Colon (tissue), 2 donors: ENCODE results near the gene PPIE.
"Not testable (repeated sequence)": the region's sequence is repeated elsewhere in the genome, so short reads cannot be mapped to it uniquely, and the experiment has no call there.

ENCODE experiments used
- FAIRE-seq: peaks from 2 replicates; lab custom pipeline; 2012; peaks lifted over from hg19 to GRCh38; lab: Jason Lieb, UNC
- donor health status: control.
- donor health status: control.

PPIE gene

GRCh38 chr1:39777896-39778295 lies 39.2 kb downstream of the PPIE start:
- FAIRE-seq: not testable (repeated sequence)

DNA sequence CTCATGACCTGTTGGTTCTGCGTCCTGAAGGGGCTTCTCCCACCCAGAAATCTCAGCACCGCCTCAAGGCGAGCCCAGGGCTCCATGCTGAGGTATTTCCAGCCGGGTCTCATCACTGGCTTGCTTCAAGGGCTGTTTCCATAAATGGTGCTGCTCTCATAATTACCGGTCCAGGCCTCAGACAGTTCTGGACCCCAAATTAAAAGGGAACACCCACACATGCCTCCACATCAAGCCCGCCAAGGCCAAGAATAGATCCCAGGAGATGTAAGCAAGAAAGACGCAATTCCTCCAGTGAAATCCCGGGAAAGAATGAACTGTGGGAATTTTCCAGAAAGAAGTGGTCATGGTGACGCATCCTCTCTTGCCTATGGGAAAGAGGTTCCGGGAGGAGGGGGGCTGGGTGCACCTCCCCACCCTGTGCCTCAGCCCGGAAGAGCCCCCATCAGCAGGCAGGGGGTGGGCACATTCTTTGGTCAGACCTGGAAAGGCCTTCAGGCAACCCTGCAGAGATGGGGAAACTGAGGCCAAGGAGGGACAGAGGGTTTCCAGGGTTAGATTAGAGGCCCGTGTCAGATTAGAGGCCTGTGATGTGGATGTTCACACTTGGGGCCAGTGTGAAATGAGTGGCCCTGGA lies 39.9 kb downstream of the PPIE start:
- not testable (repeated sequence) for FAIRE-seq

DNA sequence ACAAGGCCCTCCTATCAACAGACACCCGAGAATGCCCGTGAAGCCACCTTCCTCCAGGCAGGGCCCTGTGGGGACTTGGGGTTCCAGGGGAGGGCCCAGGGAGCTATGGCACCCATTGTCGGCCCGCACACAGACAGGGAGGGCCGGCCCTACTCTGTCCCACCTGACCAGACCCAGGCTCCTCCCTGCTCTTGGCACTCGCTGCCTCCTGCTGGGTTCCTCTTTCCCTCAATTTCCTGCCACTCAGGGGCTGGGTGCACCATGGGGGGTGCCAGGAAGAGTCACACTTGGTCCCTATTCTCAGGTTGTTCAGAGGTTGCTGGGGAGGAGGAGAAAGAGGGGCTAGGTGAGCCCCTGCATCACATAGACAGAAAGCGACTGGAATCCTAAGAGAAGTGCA lies 40.5 kb downstream of the PPIE start:
- FAIRE-seq: no peak

- FAIRE-seq: no peak
Measured at GRCh38 chr1:39779821-39780220, 41.1 kb downstream of the PPIE start.

DNA sequence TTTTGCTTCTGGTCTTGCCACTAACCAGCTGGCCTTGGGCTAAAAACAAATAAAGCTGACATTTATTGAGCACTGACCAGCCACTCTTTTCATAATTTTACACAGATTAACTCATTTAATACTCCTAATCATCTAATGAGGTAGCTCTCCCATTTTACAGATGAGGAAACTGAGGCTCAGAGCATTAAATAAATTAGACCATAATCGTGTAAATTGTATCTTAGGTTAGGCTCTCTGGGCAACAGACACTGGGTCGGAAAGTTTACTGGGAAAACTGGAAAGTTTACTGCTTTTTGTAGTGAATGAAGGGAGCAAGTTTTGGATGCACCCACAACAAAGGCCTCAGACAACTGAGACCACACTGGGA lies 42.6 kb downstream of the PPIE start:
- no peak for FAIRE-seq

DNA sequence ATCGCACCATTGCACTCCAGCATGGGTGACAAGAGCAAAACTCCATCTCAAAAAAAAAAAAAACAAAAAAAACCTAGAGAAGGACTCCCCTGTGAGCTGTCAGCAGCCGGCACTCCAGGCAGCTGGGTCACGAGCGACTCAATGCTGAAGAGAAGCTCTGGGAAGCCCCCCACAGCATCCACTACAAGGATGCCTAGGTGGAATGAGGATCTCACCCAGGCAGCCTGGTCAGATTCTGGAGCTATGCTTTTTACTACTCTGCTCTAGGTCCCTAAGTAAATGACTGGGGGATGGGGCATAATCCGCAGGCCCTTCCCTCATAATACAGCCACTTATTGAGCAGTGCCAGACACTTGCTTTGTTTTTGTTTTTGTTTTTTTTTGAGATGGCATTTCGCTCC lies 43.4 kb downstream of the PPIE start:
- no peak for FAIRE-seq

DNA sequence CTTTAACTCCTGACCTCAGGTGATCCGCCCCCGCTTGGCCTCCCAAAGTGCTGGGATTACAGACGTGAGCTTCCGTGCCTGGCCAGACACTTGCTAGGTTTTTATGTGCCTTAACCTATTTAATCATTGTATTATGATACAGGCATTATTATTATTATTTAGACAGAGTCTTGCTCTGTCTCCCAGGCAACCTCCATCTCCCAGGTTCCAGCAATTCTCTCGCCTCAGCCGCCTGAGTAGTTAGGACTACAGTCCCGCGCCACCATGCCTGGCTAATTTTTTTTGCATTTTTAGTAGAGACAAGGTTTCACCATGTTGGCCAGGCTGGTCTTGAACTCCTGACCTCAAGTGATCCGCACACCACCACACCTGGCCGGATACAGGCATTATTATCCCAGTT lies 44.0 kb downstream of the PPIE start:
- FAIRE-seq: not testable (repeated sequence)

DNA sequence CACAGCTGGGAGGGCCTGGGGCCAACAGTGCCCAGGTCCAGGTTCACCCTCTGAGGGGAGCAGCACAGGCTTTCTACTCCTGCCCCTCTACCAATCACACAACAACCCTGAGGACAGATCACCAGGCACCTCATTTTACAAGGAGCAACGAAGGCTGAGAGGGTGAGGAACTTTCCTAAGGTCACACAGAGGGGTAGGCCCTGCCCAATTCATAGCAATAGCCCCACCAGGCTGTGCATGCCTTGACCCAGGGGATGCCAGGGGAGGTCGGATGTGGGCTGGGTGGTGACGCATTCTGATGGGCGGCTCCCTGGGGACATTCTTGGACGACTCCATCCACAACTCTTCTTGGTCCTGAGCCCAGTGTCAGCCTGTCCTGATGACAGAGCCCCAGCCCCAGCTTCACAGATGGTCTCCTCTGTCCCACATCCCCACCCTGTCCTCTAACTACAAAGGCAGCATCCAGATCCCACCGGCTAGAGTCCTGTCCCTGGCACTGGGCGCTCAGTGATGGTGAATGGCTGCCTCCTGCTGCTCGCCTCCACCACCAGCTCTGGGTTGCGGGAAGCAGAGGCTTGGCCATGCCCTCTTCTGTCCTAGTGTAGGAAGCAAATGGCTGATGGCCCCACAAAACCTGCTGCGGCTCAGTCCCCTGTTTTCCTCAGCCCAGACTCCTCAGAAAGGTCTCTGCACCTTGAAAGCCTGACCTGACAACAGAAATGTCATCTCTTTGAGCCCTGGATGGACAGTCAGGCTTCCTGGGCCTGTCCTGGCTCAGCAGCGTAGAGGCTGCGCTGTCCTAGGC lies 47.8 kb downstream of the PPIE start:
- not testable (repeated sequence) for FAIRE-seq

- FAIRE-seq: not testable (repeated sequence)
Measured at GRCh38 chr1:39787108-39787375, 48.4 kb downstream of the PPIE start.

DNA sequence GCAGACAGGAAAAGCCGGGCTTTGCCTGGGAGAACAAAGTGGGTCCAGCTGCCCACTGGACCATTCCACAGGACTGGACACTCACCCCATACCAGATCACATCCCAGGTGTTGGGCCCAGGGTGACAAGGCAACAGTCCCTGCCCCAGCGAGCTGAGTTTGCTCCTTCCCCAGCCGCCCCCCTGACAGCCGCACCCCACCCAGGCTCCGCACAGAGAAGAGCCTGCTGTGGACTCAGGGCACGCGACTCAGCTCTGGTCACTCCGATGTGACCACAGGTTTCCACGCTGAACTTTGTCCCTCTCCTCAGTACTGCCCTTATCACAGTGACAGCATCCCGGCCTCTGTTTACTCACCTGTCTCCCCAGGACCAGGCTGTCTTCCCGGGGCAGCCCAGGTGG lies 48.8 kb downstream of the PPIE start:
- no peak for FAIRE-seq

DNA sequence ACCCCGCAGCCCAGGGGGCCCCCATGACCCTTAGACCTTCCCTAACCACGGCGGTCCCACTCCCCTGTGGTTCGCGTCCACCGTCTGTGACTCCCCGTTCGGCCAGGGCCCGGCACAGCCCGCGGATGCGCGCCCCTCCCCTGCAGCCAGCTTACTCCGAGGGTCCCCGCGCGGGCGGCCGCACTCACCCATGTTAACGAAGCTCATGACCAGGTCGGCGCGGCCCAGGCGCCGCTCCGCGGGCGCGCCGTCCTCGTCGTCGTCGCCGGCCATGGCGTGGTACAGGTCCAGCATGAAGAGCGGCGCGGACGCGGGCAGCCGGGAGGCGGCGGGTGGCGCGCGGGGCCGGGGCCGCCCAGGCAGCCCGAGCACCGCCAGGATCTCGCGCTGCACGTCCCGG lies 49.3 kb downstream of the PPIE start:
- FAIRE-seq: not testable (repeated sequence)

- FAIRE-seq: no peak
Measured at GRCh38 chr1:39788426-39788757, 49.7 kb downstream of the PPIE start.

- FAIRE-seq: no peak
Measured at GRCh38 chr1:39788758-39789570, 50.3 kb downstream of the PPIE start, which contains the start of gene BMP8B. TSS of gene BMP8B (minus strand) at chr1:39788865. CDS start at chr1:39788485, 380 bp downstream.

DNA sequence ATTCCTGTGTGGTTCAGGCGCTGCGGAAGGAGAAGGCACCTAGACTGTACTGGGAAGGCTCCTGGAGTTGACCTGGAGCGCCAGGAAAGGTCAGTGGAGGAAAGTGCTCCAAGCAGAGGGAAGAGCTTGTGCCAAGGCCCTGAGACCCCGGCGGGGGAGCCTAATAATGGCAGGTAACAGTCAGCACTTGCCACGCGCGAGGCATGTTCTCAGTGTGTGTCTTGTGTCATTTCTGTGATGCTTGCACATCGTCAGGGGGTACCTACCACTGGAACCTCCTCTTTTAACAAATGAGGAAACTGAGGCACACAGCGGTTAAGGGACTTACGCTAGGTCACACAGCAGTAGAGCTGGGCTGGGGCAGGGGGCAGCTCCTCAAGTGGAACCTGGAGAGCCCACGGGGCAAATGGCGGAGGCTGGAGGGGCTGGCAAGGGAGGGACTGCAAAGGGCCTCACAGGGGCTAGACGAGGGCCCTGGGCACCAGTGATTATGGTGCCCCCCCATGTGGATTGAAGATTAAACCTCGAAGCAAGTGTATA lies 51.0 kb downstream of the PPIE start:
- no peak for FAIRE-seq

GRCh38 chr1:39791838-39792237 lies 53.2 kb downstream of the PPIE start:
- FAIRE-seq: no peak

DNA sequence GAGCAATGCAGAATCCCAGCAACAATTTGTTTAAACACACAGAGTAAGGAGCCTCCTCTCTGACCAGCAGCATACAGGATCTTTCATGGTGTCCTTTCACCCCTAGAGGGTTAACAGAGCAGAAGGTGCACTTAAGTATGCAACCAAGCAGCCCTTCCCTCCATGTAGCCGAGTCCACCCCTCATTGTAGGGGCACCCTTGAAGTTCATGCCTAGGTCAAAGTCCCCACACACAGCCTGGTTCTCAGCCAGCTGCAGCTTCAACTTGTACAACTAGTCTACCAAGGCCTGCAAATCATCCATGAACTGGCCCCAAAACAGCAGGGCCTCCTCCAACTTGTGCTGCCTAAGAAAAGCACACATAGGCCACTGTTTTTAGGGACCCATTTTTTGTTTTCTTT lies 57.0 kb downstream of the PPIE start:
- FAIRE-seq: no peak

DNA sequence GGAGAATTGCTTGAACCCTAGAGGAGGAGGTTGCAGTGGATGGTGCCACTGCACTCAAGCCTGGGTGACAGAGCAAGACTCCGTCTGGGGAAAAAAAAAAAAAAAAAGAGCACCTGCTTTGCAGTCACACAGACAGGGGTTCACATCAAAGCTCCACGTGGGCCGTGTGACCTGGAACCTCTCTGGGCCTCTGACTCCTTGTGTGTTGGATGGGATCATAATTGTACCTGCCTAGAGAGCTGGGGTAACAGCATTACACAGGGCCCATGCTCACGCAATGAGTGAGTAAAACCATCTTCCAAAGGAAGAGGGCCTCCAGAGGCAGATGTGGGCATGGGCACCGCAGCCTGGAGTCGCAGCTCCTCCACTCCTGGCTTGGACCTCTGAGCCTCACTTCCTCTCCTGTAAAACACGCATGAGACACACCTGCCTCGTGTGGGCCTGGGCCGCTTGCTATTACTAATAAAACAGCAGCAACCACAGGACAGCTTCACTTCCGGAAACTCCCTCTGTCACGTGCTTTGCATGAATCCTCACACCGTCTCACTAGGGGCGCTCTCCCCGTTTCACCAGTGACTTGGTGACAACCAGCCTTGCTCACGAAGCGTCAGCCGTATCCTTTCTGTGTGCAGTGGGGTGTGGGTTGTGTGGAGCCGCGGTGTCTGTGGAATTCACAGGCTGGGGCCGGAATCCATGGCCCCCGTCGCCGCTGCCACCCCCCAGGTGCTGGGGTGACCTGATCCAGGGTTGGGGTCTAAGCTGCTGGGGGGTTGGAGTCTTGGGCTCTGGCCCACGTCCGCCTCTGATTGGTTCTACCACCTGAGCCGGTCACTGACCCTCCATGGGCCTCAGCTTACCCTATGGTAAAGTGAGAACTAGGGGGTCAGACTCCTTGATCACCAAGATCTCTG lies 60.4 kb downstream of the PPIE start:
- FAIRE-seq: not testable (repeated sequence)

GRCh38 chr1:39799770-39800470 lies 61.2 kb downstream of the PPIE start:
- FAIRE-seq: no peak

- FAIRE-seq: no peak
Measured at GRCh38 chr1:39800471-39800835, 61.8 kb downstream of the PPIE start.

- no peak for FAIRE-seq
Measured at GRCh38 chr1:39802496-39803260, 64.0 kb downstream of the PPIE start.

DNA sequence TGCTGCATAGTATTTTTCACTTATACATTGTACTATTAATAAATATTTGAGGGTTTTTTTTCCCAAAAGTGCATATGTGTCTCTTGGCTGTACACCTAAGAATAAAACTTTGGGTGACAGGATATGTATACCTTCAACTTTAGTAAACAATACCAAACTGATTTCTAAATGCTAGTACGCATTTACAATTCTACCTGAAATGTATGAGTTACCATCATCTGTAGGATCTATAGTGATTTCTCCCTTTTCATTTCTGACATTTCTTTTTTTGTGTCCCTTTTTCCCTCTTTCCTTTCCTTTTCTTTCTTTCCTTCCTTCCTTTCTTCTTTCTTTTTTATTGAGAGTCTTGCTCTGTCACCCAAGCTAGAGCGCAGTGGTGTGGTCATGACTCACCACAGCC lies 66.7 kb downstream of the PPIE start:
- no peak for FAIRE-seq
